Occipital lobe (tissue), 2 donors: ENCODE data around the gene GNA14. TPM values are rescaled to one million over a fixed set of nuclear protein-coding genes. Genes with fewer than 3 reads are reported as not detected.
A peak's percentile ranks its signal among the peaks of the same experiment; 100 is the strongest.
"Not testable (repeated sequence)": the region's sequence is repeated elsewhere in the genome, so short reads cannot be mapped to it uniquely, and the experiment has no call there.

Experiments
- DNase-seq: peaks from one replicate; lab custom pipeline; 2025; lab: John Stamatoyannopoulos, UW
- total RNA-seq: library from RNA; depleted of rRNA; stranded (reverse); fragments of >200 nt; gene quantifications from one replicate; pipeline ENCODE4 v1.2.3, GENCODE V29; 2014

GNA14 gene
- total RNA-seq, 1 donor from 2014 or later: 0.31 TPM

- DNase-seq: no peak
Observed at GRCh38 chr9:77495834-77496671, 152.1 kb downstream of the GNA14 start.

- DNase-seq: not testable (repeated sequence)
Observed at GRCh38 chr9:77490279-77490678, 157.8 kb downstream of the GNA14 start.

- not testable (repeated sequence) for DNase-seq
Observed at GRCh38 chr9:77489405-77490163, 158.5 kb downstream of the GNA14 start.

GRCh38 chr9:77488439-77489126 lies 159.5 kb downstream of the GNA14 start:
- DNase-seq: no peak

GRCh38 chr9:77486968-77487367 lies 161.2 kb downstream of the GNA14 start:
- DNase-seq: no peak

GRCh38 chr9:77486463-77486862 lies 161.7 kb downstream of the GNA14 start:
- DNase-seq: no peak

- DNase-seq: no peak
Observed at GRCh38 chr9:77475641-77476473, 172.3 kb downstream of the GNA14 start.

- no peak for DNase-seq
Observed at GRCh38 chr9:77474936-77475335, 173.2 kb downstream of the GNA14 start.

- DNase-seq: no peak
Observed at GRCh38 chr9:77472646-77473045, 175.5 kb downstream of the GNA14 start.

GRCh38 chr9:77471572-77471971 lies 176.6 kb downstream of the GNA14 start:
- no peak for DNase-seq

GRCh38 chr9:77469515-77470231 lies 178.4 kb downstream of the GNA14 start:
- DNase-seq: no peak

GRCh38 chr9:77464661-77465060 lies 183.5 kb downstream of the GNA14 start:
- DNase-seq: no peak

GRCh38 chr9:77463151-77463550 lies 185.0 kb downstream of the GNA14 start:
- DNase-seq: no peak

GRCh38 chr9:77462066-77462465 lies 186.1 kb downstream of the GNA14 start:
- no peak for DNase-seq

GRCh38 chr9:77460938-77461337 lies 187.2 kb downstream of the GNA14 start:
- no peak for DNase-seq

GRCh38 chr9:77457916-77458592 lies 190.1 kb downstream of the GNA14 start:
- DNase-seq: peak; percentile 29

- peak; percentile 62 for DNase-seq
Observed at GRCh38 chr9:77456829-77457437, 191.2 kb downstream of the GNA14 start.

- no peak for DNase-seq
Observed at GRCh38 chr9:77455312-77455927, 192.7 kb downstream of the GNA14 start.

- no peak for DNase-seq
Observed at GRCh38 chr9:77454663-77455062, 193.5 kb downstream of the GNA14 start.
